ENCODE data around the gene TMOD1.

DNA sequence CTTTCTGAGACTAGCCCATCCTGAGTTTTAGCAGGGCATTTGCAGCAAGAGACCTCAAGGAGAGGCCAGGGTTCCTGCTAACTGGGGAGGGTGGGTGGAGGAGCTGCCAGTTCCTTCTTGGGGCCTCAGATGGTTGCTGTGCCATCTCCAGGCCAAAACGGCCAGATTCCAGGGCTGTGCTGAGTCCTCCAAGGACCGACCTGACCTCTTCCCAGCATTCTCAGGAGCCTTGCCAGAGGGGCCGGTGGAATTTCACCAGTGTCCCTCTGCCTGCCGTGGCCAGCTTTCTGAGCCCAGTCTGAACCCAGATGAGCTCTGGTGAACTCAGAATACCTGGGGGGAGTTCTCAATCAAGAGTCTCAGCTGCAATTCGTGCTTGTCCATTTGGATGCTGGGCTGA is 77.4 kb downstream of the TMOD1 start:
- TF ChIP-seq, protein P1, sequence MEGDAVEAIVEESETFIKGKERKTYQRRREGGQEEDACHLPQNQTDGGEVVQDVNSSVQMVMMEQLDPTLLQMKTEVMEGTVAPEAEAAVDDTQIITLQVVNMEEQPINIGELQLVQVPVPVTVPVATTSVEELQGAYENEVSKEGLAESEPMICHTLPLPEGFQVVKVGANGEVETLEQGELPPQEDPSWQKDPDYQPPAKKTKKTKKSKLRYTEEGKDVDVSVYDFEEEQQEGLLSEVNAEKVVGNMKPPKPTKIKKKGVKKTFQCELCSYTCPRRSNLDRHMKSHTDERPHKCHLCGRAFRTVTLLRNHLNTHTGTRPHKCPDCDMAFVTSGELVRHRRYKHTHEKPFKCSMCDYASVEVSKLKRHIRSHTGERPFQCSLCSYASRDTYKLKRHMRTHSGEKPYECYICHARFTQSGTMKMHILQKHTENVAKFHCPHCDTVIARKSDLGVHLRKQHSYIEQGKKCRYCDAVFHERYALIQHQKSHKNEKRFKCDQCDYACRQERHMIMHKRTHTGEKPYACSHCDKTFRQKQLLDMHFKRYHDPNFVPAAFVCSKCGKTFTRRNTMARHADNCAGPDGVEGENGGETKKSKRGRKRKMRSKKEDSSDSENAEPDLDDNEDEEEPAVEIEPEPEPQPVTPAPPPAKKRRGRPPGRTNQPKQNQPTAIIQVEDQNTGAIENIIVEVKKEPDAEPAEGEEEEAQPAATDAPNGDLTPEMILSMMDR (IDR thresholded peaks at IDR 0.05 in 4 of 5, conservative IDR thresholded peaks at IDR 0.05 in 1 of 5), result no peak
- TF ChIP-seq POLR2A (IDR thresholded peaks at IDR 0.05), result no peak

All from gastrocnemius medialis (tissue), 4 donors.